ENCODE data around the gene ZNF768. TPM values are rescaled to one million over a fixed set of nuclear protein-coding genes. Genes with fewer than 3 reads are reported as not detected.

The ZNF768 gene
- total and polyA plus RNA-seq, 2 of the 13 experiments (the other 11 are each of a cell fraction or from before 2014, with no cell fraction given), result 26.7 to 34.4 TPM

DNA sequence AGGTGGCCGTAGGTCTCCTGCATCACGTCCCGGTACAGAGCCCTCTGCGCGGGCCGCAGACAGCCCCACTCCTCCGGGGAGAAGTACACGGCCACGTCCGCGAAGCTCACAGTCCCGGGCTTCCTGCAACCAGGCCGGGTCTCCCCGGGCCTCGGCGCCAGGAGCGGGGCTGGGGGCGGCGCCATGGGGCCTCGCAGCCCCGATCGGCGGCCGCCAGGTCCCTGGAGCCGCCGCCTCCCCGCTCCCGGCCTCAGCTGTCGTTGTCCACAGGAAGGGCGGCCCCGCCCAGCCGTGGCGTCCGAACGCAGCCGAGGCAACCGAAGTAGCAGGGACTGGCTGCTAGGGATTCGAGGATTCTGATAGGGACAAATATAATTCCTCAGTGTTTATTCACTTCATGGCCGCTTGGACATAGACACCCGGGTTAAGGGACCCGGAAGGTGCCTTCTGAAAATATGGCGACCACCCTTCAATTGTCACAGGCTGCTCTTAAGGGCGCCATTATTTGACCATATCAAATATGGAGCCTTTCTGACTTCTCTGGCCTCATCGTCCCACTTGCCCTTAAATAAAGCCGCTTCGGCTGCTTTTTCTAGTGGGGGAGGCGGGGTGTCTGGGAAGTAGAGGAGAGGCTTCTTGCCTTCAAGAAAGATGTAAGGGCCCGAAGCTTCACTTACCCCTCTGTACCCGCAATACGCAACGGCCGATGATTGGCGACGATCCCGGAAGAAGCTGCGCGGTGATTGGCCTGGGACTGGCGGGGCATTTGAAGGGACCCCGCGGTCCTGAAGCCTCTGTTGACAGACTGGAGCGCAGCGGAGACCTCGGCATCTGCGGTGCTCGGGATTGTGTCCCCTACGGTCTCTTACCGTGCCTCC is 45.3 kb upstream of the ZNF768 start, which contains the start of gene ZNF688 (continued):
- TF ChIP-seq CHD4 (IDR thresholded peaks at IDR 0.05; ENCODE audit: borderline replicate concordance, low read length) (no peak), POLR2A (IDR thresholded peaks at IDR 0.05; ENCODE audit: insufficient read depth in 1 of 2, low read depth in 2 of 2, low read length in 2 of 2) (peak; percentile 52 to 74), ZZZ3 (CRISPR knock-in tag; IDR thresholded peaks at IDR 0.05; ENCODE audit: borderline replicate concordance) (no peak; the same call in 1 of the 2 replicates), JDP2 (CRISPR knock-in tag; IDR thresholded peaks at IDR 0.05; ENCODE audit: borderline replicate concordance) (no peak), DNMT1 (CRISPR knock-in tag; IDR thresholded peaks at IDR 0.05) (no peak), ZNF44 (CRISPR knock-in tag; IDR thresholded peaks at IDR 0.05) (no peak), EP300 (IDR thresholded peaks at IDR 0.05; ENCODE audit: low read depth in 2 of 2, low read length in 2 of 2) (no peak), EP300 (CRISPR knock-in tag; IDR thresholded peaks at IDR 0.05; ENCODE audit: borderline replicate concordance) (no peak), ZKSCAN1 (IDR thresholded peaks at IDR 0.05; ENCODE audit: low read length) (no peak), ZNF335 (CRISPR knock-in tag; IDR thresholded peaks at IDR 0.05) (peak; percentile 79), ELF4 (CRISPR knock-in tag; IDR thresholded peaks at IDR 0.05; ENCODE audit: borderline replicate concordance) (peak; percentile 97)
- TF ChIP-seq, protein P1, sequence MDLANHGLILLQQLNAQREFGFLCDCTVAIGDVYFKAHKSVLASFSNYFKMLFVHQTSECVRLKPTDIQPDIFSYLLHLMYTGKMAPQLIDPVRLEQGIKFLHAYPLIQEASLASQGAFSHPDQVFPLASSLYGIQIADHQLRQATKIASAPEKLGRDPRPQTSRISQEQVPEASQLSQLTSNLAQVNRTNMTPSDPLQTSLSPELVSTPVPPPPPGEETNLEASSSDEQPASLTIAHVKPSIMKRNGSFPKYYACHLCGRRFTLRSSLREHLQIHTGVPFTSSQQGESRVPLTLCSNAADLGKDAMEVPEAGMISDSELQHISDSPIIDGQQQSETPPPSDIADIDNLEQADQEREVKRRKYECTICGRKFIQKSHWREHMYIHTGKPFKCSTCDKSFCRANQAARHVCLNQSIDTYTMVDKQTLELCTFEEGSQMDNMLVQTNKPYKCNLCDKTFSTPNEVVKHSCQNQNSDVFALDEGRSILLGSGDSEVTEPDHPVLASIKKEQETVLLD (CRISPR knock-in tag; IDR thresholded peaks at IDR 0.05; ENCODE audit: low read depth), result no peak
- TF ChIP-seq, protein P2, sequence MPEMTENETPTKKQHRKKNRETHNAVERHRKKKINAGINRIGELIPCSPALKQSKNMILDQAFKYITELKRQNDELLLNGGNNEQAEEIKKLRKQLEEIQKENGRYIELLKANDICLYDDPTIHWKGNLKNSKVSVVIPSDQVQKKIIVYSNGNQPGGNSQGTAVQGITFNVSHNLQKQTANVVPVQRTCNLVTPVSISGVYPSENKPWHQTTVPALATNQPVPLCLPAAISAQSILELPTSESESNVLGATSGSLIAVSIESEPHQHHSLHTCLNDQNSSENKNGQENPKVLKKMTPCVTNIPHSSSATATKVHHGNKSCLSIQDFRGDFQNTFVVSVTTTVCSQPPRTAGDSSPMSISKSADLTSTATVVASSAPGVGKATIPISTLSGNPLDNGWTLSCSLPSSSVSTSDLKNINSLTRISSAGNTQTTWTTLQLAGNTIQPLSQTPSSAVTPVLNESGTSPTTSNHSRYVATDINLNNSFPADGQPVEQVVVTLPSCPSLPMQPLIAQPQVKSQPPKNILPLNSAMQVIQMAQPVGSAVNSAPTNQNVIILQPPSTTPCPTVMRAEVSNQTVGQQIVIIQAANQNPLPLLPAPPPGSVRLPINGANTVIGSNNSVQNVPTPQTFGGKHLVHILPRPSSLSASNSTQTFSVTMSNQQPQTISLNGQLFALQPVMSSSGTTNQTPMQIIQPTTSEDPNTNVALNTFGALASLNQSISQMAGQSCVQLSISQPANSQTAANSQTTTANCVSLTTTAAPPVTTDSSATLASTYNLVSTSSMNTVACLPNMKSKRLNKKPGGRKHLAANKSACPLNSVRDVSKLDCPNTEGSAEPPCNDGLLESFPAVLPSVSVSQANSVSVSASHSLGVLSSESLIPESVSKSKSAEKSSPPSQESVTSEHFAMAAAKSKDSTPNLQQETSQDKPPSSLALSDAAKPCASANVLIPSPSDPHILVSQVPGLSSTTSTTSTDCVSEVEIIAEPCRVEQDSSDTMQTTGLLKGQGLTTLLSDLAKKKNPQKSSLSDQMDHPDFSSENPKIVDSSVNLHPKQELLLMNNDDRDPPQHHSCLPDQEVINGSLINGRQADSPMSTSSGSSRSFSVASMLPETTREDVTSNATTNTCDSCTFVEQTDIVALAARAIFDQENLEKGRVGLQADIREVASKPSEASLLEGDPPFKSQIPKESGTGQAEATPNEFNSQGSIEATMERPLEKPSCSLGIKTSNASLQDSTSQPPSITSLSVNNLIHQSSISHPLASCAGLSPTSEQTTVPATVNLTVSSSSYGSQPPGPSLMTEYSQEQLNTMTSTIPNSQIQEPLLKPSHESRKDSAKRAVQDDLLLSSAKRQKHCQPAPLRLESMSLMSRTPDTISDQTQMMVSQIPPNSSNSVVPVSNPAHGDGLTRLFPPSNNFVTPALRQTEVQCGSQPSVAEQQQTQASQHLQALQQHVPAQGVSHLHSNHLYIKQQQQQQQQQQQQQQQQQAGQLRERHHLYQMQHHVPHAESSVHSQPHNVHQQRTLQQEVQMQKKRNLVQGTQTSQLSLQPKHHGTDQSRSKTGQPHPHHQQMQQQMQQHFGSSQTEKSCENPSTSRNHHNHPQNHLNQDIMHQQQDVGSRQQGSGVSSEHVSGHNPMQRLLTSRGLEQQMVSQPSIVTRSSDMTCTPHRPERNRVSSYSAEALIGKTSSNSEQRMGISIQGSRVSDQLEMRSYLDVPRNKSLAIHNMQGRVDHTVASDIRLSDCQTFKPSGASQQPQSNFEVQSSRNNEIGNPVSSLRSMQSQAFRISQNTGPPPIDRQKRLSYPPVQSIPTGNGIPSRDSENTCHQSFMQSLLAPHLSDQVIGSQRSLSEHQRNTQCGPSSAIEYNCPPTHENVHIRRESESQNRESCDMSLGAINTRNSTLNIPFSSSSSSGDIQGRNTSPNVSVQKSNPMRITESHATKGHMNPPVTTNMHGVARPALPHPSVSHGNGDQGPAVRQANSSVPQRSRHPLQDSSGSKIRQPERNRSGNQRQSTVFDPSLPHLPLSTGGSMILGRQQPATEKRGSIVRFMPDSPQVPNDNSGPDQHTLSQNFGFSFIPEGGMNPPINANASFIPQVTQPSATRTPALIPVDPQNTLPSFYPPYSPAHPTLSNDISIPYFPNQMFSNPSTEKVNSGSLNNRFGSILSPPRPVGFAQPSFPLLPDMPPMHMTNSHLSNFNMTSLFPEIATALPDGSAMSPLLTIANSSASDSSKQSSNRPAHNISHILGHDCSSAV (CRISPR knock-in tag; IDR thresholded peaks at IDR 0.05; ENCODE audit: borderline replicate concordance), result no peak
- TF ChIP-seq, protein P3, sequence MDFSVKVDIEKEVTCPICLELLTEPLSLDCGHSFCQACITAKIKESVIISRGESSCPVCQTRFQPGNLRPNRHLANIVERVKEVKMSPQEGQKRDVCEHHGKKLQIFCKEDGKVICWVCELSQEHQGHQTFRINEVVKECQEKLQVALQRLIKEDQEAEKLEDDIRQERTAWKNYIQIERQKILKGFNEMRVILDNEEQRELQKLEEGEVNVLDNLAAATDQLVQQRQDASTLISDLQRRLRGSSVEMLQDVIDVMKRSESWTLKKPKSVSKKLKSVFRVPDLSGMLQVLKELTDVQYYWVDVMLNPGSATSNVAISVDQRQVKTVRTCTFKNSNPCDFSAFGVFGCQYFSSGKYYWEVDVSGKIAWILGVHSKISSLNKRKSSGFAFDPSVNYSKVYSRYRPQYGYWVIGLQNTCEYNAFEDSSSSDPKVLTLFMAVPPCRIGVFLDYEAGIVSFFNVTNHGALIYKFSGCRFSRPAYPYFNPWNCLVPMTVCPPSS (IDR thresholded peaks at IDR 0.05), result no peak
- TF ChIP-seq, protein P4, sequence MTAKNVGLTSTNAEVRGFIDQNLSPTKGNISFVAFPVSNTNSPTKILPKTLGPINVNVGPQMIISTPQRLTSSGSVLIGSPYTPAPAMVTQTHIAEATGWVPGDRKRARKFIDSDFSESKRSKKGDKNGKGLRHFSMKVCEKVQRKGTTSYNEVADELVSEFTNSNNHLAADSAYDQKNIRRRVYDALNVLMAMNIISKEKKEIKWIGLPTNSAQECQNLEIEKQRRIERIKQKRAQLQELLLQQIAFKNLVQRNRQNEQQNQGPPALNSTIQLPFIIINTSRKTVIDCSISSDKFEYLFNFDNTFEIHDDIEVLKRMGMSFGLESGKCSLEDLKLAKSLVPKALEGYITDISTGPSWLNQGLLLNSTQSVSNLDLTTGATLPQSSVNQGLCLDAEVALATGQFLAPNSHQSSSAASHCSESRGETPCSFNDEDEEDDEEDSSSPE (CRISPR knock-in tag; IDR thresholded peaks at IDR 0.05), result peak; percentile 99

All from HepG2 (cell line).